SK-N-SH (cell line): ENCODE measurements around the gene ABL2. TPM values are rescaled to one million over a fixed set of nuclear protein-coding genes. Genes with fewer than 3 reads are reported as not detected.

Experiments used
- CTCF ChIA-PET: fragments of 300-600, 350-600 bp; formaldehyde crosslinking; extraction: SDS; loops from one replicate; lab custom pipeline; 2021; lab: Yijun Ruan, JAX
- POLR2A ChIA-PET: fragments of 350-600 bp; sonication (Branson Sonifier 250); formaldehyde crosslinking; extraction: SDS; loops from one replicate; lab custom pipeline; 2020; ENCODE audit warnings: antibody characterized with exemption, inconsistent platforms; lab: Yijun Ruan, JAX
- DNase-seq: peaks from one replicate; pipeline ENCODE4 v3.0.0; 2012
- H2AFZ ChIP-seq: fragments of 200-600 bp; sonication (generic); 2 replicates; pipeline ENCODE4 v1.8.1; 2016; ENCODE audit warnings: antibody characterized with exemption, mild to moderate bottlenecking, low read depth
- H3F3A ChIP-seq: fragments of 200-600 bp; sonication (generic); replicated peaks from 2 replicates; pipeline ENCODE3; 2016; ENCODE audit warnings: antibody characterized with exemption, mild to moderate bottlenecking; ENCODE audit not compliant: insufficient read depth
- H3K27ac ChIP-seq, 2 experiments: fragments of 200-500 bp in 1 of 2; fragments of 200-600 bp in 1 of 2; sonication (Bioruptor generic) in 1 of 2; sonication (generic), shearing (Covaris generic) in 1 of 2; 2 replicates each; pipeline versions ENCODE4 v1.5.1 to v1.6.1; 2014 to 2016; ENCODE audit warnings: low read depth in 2 of 2, inconsistent platforms in 1 of 2, low read length in 1 of 2, mild to moderate bottlenecking in 1 of 2, mixed read lengths in 1 of 2
- H3K27me3 ChIP-seq: fragments of 200-600 bp; sonication (generic), shearing (Covaris generic); 2 replicates; pipeline ENCODE4 v1.6.1; 2016; ENCODE audit warnings: mixed run types; ENCODE audit not compliant: insufficient read depth
- H3K36me3 ChIP-seq, 2 experiments: fragments of 200-500 bp in 1 of 2; fragments of 200-600 bp in 1 of 2; sonication (Bioruptor generic) in 1 of 2; sonication (generic) in 1 of 2; replicated peaks in 1 of 2; 2 replicates each; pipeline versions ENCODE3 to v1.5.1; 2014 to 2016; ENCODE audit warnings: low read length in 1 of 2, mild to moderate bottlenecking in 1 of 2; ENCODE audit not compliant: insufficient read depth in 2 of 2, control insufficient read depth in 1 of 2
- H3K4me1 ChIP-seq, 2 experiments: fragments of 200-500 bp in 1 of 2; fragments of 200-600 bp in 1 of 2; sonication (Bioruptor generic) in 1 of 2; sonication (generic), shearing (Covaris generic) in 1 of 2; 2 replicates each; pipeline versions ENCODE4 v1.5.1 to v1.6.1; 2014 to 2016; ENCODE audit warnings: low read depth in 1 of 2, low read length in 1 of 2, mixed run types in 1 of 2; ENCODE audit not compliant: insufficient read depth in 2 of 2, control insufficient read depth in 1 of 2
- H3K4me2 ChIP-seq: fragments of 200-600 bp; sonication (generic), shearing (Covaris generic); 2 replicates; pipeline ENCODE4 v1.6.1; 2017; ENCODE audit warnings: mixed run types
- H3K4me3 ChIP-seq, 2 experiments: fragments of 200-500 bp in 1 of 2; fragments of 200-600 bp in 1 of 2; sonication (Bioruptor generic) in 1 of 2; sonication (generic), shearing (Covaris generic) in 1 of 2; 2 replicates each; pipeline versions ENCODE4 v1.5.1 to v1.8.1; 2014 to 2016; ENCODE audit warnings: low read depth in 2 of 2, inconsistent platforms in 1 of 2, low read length in 1 of 2, mild to moderate bottlenecking in 1 of 2, mixed read lengths in 1 of 2, moderate library complexity in 1 of 2
- H3K79me2 ChIP-seq: fragments of 200-600 bp; sonication (generic); 2 replicates; pipeline ENCODE4 v1.8.1; 2017; ENCODE audit warnings: mild to moderate bottlenecking; ENCODE audit not compliant: insufficient read depth
- H3K9ac ChIP-seq: fragments of 200-600 bp; sonication (generic); 2 replicates; pipeline ENCODE4 v1.6.1; 2017; ENCODE audit warnings: mixed run types
- H3K9me2 ChIP-seq: fragments of 200-600 bp; sonication (generic); 2 replicates; pipeline ENCODE4 v1.6.1; 2017; ENCODE audit warnings: mixed run types
- H3K9me3 ChIP-seq: fragments of 200-600 bp; sonication (generic); 2 replicates; pipeline ENCODE4 v1.6.1; 2017; ENCODE audit warnings: mixed run types, mild to moderate bottlenecking, moderate library complexity
- H4K20me1 ChIP-seq: fragments of 200-600 bp; sonication (generic); 2 replicates; pipeline ENCODE4 v1.6.1; 2017; ENCODE audit warnings: mild to moderate bottlenecking, mixed run types; ENCODE audit not compliant: insufficient read depth
- IRF3 ChIP-seq: fragments of 150-350 bp; IDR thresholded peaks from 2 replicates; pipeline ENCODE4 v1.6.1; 2016; ENCODE audit warnings: mild to moderate bottlenecking, low read depth, low read length
- JUND ChIP-seq: IDR thresholded peaks from 2 replicates; pipeline ENCODE4 v1.4.0; 2012
- NRF1 ChIP-seq: IDR thresholded peaks from 2 replicates; pipeline ENCODE4 v1.6.1; 2012; ENCODE audit warnings: low read depth, mild to moderate bottlenecking, low read length
- RAD21 ChIP-seq: IDR thresholded peaks from 2 replicates; pipeline ENCODE4 v1.6.1; 2012; ENCODE audit warnings: mild to moderate bottlenecking, low read length
- RCOR1 ChIP-seq: fragments of 150-350 bp; IDR thresholded peaks from 2 replicates; pipeline ENCODE4 v1.6.1; 2017; ENCODE audit warnings: antibody characterized with exemption, low read length
- TEAD4 ChIP-seq: IDR thresholded peaks from 2 replicates; pipeline ENCODE4 v1.4.0; 2012; ENCODE audit warnings: mild to moderate bottlenecking, borderline replicate concordance; ENCODE audit not compliant: insufficient read depth
- WGBS: methylation state at CpG from one replicate; pipeline ENCODE4 v1.1.6; 2017; ENCODE audit warnings: low lambda C conversion rate; 5-methylcytosine and 5-hydroxymethylcytosine counted together
- polyA plus RNA-seq, 3 experiments: library from polyadenylated mRNA; depleted of rRNA; stranded (reverse); fragments of >200 nt; gene quantifications; 2 replicates each; pipeline ENCODE4 v1.2.3, GENCODE V29; 2012
- TF ChIP-seq, protein P1 (sequence below): IDR thresholded peaks from 2 replicates; pipeline ENCODE4; 2012
- TF ChIP-seq, protein P2 (sequence below): IDR thresholded peaks from 2 replicates; pipeline ENCODE4 v1.6.1; 2012; ENCODE audit warnings: mild to moderate bottlenecking, low read depth, low read length, moderate library complexity
- TF ChIP-seq, protein P3 (sequence below): fragments of 200-600 bp; sonication (generic); IDR thresholded peaks from 2 replicates; pipeline ENCODE4 v1.6.1; 2017; ENCODE audit warnings: antibody characterized with exemption, mild to moderate bottlenecking, moderate library complexity

ABL2 gene
- polyA plus RNA-seq, 1 of the 3 experiments (the other 2 are of a cell fraction), result 7.5 TPM

- Histone ChIP-seq H3K4me1 (peaks cover 0 to 9% of the 10 kb centered on the region in 2 experiments; a peak in 1 of 4 replicates), H2AFZ (no peak overlapping the region), H3K4me2 (no peak overlapping the region), H3F3A (peaks cover 16% of the 10 kb centered on the region), H3K79me2 (peaks cover 24% of the 10 kb centered on the region), H3K27me3 (no peaks in the 10 kb centered on the region), H3K9ac (no peak overlapping the region), H3K4me3 (no peak overlapping the region), H3K9me2 (no peaks in the 10 kb centered on the region), H3K36me3 (peaks cover 2 to 45% of the 10 kb centered on the region in 2 experiments), H3K27ac (no peak overlapping the region), H3K9me3 (no peaks in the 10 kb centered on the region), H4K20me1 (no peaks in the 10 kb centered on the region)
- TF ChIP-seq TEAD4, result no peak
- WGBS, result 86% methylated on average over 7 of the region's 11 CpGs
- ChIA-PET POLR2A (interaction anchor here (0.6 kb wide), 1 partner anchor 24 kb away, joined by 3 read pairs; no protein-coding TSS in a partner anchor), CTCF (interaction anchor here (1.0 to 1.9 kb wide), 5 partner anchors 9 to 282 kb away, joined by 4 to 12 read pairs (median 6); no protein-coding TSS in a partner anchor)
- DNase-seq, result no peak
These were observed 141.8 kb downstream of the ABL2 start for GRCh38 chr1:179087665-179088064.

DNA sequence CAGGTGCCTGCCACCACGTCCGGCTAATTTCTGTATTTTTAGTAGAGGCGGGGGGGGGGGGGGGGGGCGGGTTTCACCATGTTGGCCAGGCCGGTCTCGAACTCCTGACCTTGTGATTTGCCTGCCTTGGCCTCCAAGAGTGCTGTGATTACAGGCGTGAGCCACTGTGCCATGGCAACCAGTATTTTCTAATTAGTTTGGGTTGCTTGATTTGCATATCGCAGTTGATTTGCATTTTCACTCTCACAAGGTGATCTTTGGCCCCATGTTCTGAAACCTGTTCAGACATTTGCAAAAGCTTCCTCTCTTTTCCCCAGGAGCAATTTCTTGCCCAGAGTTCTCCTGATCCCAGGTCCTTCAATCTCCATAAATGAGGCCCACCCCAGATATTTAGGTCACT is 145.9 kb downstream of the ABL2 start:
- no peaks in the 10 kb centered on the region for H3K9me2 ChIP-seq
- peaks cover 0 to 13% of the 10 kb centered on the region in 2 experiments; a peak in 1 of 4 replicates for H3K4me1 ChIP-seq
- no peak overlapping the region for H3K9ac ChIP-seq
- H3K36me3 ChIP-seq, result peaks cover 0 to 14% of the 10 kb centered on the region in 2 experiments
- H3K9me3 ChIP-seq, result no peaks in the 10 kb centered on the region
- no peak overlapping the region for H2AFZ ChIP-seq
- H3K79me2 ChIP-seq, result peaks cover 26% of the 10 kb centered on the region
- ChIA-PET POLR2A (interaction anchor here (1.6 kb wide), 1 partner anchor 8 kb away, joined by 5 read pairs; no protein-coding TSS in a partner anchor), CTCF (interaction anchor here (2.0 to 8.0 kb wide), 2 partner anchors 209 to 286 kb away, joined by 8 to 63 read pairs; no protein-coding TSS in a partner anchor)
- H3K27me3 ChIP-seq, result no peaks in the 10 kb centered on the region
- H3K4me3 ChIP-seq, result no peak overlapping the region
- peak overlapping the region; percentile 40; the same call in 1 of the 2 replicates for H3K4me2 ChIP-seq
- DNase-seq, result no peak
- H4K20me1 ChIP-seq, result no peaks in the 10 kb centered on the region
- TF ChIP-seq, protein P1, sequence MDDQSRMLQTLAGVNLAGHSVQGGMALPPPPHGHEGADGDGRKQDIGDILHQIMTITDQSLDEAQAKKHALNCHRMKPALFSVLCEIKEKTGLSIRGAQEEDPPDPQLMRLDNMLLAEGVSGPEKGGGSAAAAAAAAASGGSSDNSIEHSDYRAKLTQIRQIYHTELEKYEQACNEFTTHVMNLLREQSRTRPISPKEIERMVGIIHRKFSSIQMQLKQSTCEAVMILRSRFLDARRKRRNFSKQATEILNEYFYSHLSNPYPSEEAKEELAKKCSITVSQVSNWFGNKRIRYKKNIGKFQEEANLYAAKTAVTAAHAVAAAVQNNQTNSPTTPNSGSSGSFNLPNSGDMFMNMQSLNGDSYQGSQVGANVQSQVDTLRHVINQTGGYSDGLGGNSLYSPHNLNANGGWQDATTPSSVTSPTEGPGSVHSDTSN, result no peak
- TF ChIP-seq IRF3 (no peak), JUND (no peak), TEAD4 (no peak), NRF1 (no peak), RCOR1 (no peak), RAD21 (no peak)
- TF ChIP-seq, protein P2, sequence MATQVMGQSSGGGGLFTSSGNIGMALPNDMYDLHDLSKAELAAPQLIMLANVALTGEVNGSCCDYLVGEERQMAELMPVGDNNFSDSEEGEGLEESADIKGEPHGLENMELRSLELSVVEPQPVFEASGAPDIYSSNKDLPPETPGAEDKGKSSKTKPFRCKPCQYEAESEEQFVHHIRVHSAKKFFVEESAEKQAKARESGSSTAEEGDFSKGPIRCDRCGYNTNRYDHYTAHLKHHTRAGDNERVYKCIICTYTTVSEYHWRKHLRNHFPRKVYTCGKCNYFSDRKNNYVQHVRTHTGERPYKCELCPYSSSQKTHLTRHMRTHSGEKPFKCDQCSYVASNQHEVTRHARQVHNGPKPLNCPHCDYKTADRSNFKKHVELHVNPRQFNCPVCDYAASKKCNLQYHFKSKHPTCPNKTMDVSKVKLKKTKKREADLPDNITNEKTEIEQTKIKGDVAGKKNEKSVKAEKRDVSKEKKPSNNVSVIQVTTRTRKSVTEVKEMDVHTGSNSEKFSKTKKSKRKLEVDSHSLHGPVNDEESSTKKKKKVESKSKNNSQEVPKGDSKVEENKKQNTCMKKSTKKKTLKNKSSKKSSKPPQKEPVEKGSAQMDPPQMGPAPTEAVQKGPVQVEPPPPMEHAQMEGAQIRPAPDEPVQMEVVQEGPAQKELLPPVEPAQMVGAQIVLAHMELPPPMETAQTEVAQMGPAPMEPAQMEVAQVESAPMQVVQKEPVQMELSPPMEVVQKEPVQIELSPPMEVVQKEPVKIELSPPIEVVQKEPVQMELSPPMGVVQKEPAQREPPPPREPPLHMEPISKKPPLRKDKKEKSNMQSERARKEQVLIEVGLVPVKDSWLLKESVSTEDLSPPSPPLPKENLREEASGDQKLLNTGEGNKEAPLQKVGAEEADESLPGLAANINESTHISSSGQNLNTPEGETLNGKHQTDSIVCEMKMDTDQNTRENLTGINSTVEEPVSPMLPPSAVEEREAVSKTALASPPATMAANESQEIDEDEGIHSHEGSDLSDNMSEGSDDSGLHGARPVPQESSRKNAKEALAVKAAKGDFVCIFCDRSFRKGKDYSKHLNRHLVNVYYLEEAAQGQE, result no peak
- TF ChIP-seq, protein P3, sequence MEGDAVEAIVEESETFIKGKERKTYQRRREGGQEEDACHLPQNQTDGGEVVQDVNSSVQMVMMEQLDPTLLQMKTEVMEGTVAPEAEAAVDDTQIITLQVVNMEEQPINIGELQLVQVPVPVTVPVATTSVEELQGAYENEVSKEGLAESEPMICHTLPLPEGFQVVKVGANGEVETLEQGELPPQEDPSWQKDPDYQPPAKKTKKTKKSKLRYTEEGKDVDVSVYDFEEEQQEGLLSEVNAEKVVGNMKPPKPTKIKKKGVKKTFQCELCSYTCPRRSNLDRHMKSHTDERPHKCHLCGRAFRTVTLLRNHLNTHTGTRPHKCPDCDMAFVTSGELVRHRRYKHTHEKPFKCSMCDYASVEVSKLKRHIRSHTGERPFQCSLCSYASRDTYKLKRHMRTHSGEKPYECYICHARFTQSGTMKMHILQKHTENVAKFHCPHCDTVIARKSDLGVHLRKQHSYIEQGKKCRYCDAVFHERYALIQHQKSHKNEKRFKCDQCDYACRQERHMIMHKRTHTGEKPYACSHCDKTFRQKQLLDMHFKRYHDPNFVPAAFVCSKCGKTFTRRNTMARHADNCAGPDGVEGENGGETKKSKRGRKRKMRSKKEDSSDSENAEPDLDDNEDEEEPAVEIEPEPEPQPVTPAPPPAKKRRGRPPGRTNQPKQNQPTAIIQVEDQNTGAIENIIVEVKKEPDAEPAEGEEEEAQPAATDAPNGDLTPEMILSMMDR, result no peak
- peaks cover 11% of the 10 kb centered on the region for H3F3A ChIP-seq
- no peak overlapping the region for H3K27ac ChIP-seq
- 89% methylated on average over 5 of the region's 8 CpGs for WGBS
